HepG2 (cell line): Measurements from ENCODE around the gene KCTD13. TPM values are rescaled to one million over a fixed set of nuclear protein-coding genes. Genes with fewer than 3 reads are reported as not detected.

Source experiments
- ARID4A ChIP-seq: sonication (generic); formaldehyde crosslinking; IDR thresholded peaks from 2 replicates; pipeline ENCODE4 v1.5.0; 2020; ENCODE audit warnings: mild to moderate bottlenecking, missing genetic modification reagents, borderline replicate concordance
- ARNTL ChIP-seq: sonication (generic); formaldehyde crosslinking; IDR thresholded peaks from 2 replicates; pipeline ENCODE4 v1.4.0; 2020; ENCODE audit warnings: mild to moderate bottlenecking, missing genetic modification reagents
- ATF7-NPFF ChIP-seq: sonication (generic); formaldehyde crosslinking; IDR thresholded peaks from 2 replicates; pipeline ENCODE4 v1.8.1; 2023; ENCODE audit warnings: mild to moderate bottlenecking, low read depth, missing genetic modification reagents, moderate library complexity
- BATF2 ChIP-seq: sonication (generic); formaldehyde crosslinking; IDR thresholded peaks from 2 replicates; pipeline ENCODE4 v1.8.0; 2022; ENCODE audit warnings: mild to moderate bottlenecking, missing genetic modification reagents, moderate library complexity
- CEBPG ChIP-seq: IDR thresholded peaks from 2 replicates; pipeline ENCODE4 v1.6.1; 2016
- ISL2 ChIP-seq: sonication (generic); formaldehyde crosslinking; IDR thresholded peaks from 2 replicates; pipeline ENCODE4 v1.5.0; 2020; ENCODE audit warnings: missing genetic modification reagents
- KDM3A ChIP-seq: IDR thresholded peaks from 2 replicates; pipeline ENCODE4 v1.6.1; 2018; ENCODE audit warnings: low read depth, missing compliant biosample characterization
- MXD1 ChIP-seq: sonication (generic); formaldehyde crosslinking; IDR thresholded peaks from 2 replicates; pipeline ENCODE4 v1.4.0; 2020; ENCODE audit warnings: mild to moderate bottlenecking, missing genetic modification reagents
- PITX1 ChIP-seq: sonication (generic); formaldehyde crosslinking; IDR thresholded peaks from 2 replicates; pipeline ENCODE4 v1.5.1; 2020; ENCODE audit warnings: mild to moderate bottlenecking, missing genetic modification reagents
- SNAPC2 ChIP-seq: sonication (generic); formaldehyde crosslinking; IDR thresholded peaks from 2 replicates; pipeline ENCODE4 v1.8.1; 2022; ENCODE audit warnings: mild to moderate bottlenecking, missing genetic modification reagents
- TAF15 ChIP-seq: fragments of 200-400 bp; formaldehyde crosslinking; IDR thresholded peaks from one replicate; pipeline ENCODE4 v1.6.1; 2018; ENCODE audit warnings: mild to moderate bottlenecking, low read depth, low read length; ENCODE audit not compliant: poor library complexity, severe bottlenecking
- YY1 ChIP-seq: IDR thresholded peaks from 2 replicates; pipeline ENCODE4 v1.6.1; 2011; ENCODE audit warnings: low read length, low read depth, moderate library complexity, mild to moderate bottlenecking; ENCODE audit not compliant: insufficient read depth, insufficient replicate concordance
- ZBTB38 ChIP-seq: sonication (generic); formaldehyde crosslinking; IDR thresholded peaks from 2 replicates; pipeline ENCODE4 v1.5.1; 2020; ENCODE audit warnings: mild to moderate bottlenecking, missing genetic modification reagents
- ZNF343 ChIP-seq: sonication (generic); formaldehyde crosslinking; IDR thresholded peaks from 2 replicates; pipeline ENCODE4 v1.4.0; 2020; ENCODE audit warnings: mild to moderate bottlenecking, missing genetic modification reagents
- ZNF761 ChIP-seq: sonication (generic); formaldehyde crosslinking; conservative IDR thresholded peaks from 2 replicates; pipeline ENCODE4 v1.4.0; 2020; ENCODE audit warnings: mild to moderate bottlenecking, missing genetic modification reagents
- polyA plus RNA-seq, 8 experiments: library from polyadenylated mRNA; depleted of rRNA in 3 of 8; stranded (reverse) in 7 of 8; unstranded in 1 of 8; fragments of >200 nt; fragmentation: Illumina TruSeq in 4 of 8; extraction: Trizol in 4 of 8; gene quantifications; 2 replicates each; pipeline versions ENCODE4 v1.2.1 to v1.2.3, GENCODE V29; 2011 to 2016; ENCODE audit warnings: low read depth in 4 of 8, missing spikeins in 1 of 8, mixed read lengths in 1 of 8; ENCODE audit not compliant: insufficient read depth in 1 of 8
- total RNA-seq, 5 experiments: library from RNA; depleted of rRNA; stranded (reverse); fragments of >200 nt; fragmentation: Illumina TruSeq; extraction: Trizol; gene quantifications; 2 replicates each; pipeline ENCODE4 v1.2.3, GENCODE V29; 2016; ENCODE audit warnings: low read depth in 1 of 5
- TF ChIP-seq, protein P1 (sequence below): sonication (generic); formaldehyde crosslinking; conservative IDR thresholded peaks from 2 replicates; pipeline ENCODE4 v1.4.0; 2020; ENCODE audit warnings: mild to moderate bottlenecking, missing genetic modification reagents, moderate library complexity
- TF ChIP-seq, protein P2 (sequence below): sonication (generic); formaldehyde crosslinking; conservative IDR thresholded peaks from 2 replicates; pipeline ENCODE4 v1.8.1; 2023; ENCODE audit warnings: missing genetic modification reagents
- TF ChIP-seq, protein P3 (sequence below): IDR thresholded peaks from 2 replicates; pipeline ENCODE4 v1.6.1; 2016

Gene KCTD13
- total and polyA plus RNA-seq, 2 of the 13 experiments (the other 11 are each of a cell fraction or from before 2014, with no cell fraction given), result 6.3 to 14.7 TPM

- TF ChIP-seq, protein P1, sequence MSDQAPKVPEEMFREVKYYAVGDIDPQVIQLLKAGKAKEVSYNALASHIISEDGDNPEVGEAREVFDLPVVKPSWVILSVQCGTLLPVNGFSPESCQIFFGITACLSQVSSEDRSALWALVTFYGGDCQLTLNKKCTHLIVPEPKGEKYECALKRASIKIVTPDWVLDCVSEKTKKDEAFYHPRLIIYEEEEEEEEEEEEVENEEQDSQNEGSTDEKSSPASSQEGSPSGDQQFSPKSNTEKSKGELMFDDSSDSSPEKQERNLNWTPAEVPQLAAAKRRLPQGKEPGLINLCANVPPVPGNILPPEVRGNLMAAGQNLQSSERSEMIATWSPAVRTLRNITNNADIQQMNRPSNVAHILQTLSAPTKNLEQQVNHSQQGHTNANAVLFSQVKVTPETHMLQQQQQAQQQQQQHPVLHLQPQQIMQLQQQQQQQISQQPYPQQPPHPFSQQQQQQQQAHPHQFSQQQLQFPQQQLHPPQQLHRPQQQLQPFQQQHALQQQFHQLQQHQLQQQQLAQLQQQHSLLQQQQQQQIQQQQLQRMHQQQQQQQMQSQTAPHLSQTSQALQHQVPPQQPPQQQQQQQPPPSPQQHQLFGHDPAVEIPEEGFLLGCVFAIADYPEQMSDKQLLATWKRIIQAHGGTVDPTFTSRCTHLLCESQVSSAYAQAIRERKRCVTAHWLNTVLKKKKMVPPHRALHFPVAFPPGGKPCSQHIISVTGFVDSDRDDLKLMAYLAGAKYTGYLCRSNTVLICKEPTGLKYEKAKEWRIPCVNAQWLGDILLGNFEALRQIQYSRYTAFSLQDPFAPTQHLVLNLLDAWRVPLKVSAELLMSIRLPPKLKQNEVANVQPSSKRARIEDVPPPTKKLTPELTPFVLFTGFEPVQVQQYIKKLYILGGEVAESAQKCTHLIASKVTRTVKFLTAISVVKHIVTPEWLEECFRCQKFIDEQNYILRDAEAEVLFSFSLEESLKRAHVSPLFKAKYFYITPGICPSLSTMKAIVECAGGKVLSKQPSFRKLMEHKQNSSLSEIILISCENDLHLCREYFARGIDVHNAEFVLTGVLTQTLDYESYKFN, result 0 out of 2 replicates have a peak, but pooled peaks have one; percentile 4
- no peak for TF ChIP-seq ATF7-NPFF (CRISPR knock-in tag)
- no peak for TF ChIP-seq SNAPC2 (CRISPR knock-in tag)
- TF ChIP-seq, protein P2, sequence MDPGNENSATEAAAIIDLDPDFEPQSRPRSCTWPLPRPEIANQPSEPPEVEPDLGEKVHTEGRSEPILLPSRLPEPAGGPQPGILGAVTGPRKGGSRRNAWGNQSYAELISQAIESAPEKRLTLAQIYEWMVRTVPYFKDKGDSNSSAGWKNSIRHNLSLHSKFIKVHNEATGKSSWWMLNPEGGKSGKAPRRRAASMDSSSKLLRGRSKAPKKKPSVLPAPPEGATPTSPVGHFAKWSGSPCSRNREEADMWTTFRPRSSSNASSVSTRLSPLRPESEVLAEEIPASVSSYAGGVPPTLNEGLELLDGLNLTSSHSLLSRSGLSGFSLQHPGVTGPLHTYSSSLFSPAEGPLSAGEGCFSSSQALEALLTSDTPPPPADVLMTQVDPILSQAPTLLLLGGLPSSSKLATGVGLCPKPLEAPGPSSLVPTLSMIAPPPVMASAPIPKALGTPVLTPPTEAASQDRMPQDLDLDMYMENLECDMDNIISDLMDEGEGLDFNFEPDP (CRISPR knock-in tag), result no peak
- TF ChIP-seq ZBTB38 (CRISPR knock-in tag), result peak; percentile 48; the same call in 1 of the 2 replicates
- TF ChIP-seq CEBPG, result no peak
- TF ChIP-seq PITX1 (CRISPR knock-in tag), result no peak
- no peak for TF ChIP-seq ZNF761 (CRISPR knock-in tag)
- TF ChIP-seq BATF2 (CRISPR knock-in tag), result no peak
- TF ChIP-seq ARID4A (CRISPR knock-in tag), result no peak
- TF ChIP-seq ZNF343 (CRISPR knock-in tag), result no peak
- TF ChIP-seq, protein P3, sequence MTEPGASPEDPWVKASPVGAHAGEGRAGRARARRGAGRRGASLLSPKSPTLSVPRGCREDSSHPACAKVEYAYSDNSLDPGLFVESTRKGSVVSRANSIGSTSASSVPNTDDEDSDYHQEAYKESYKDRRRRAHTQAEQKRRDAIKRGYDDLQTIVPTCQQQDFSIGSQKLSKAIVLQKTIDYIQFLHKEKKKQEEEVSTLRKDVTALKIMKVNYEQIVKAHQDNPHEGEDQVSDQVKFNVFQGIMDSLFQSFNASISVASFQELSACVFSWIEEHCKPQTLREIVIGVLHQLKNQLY (CRISPR knock-in tag), result no peak
- TF ChIP-seq ARNTL (CRISPR knock-in tag), result 0 out of 2 replicates have a peak, but pooled peaks have one; percentile 31
- no peak for TF ChIP-seq ISL2 (CRISPR knock-in tag)
- TF ChIP-seq MXD1 (CRISPR knock-in tag), result no peak
- no peak for TF ChIP-seq YY1
- TF ChIP-seq TAF15, result no peak
- no peak for TF ChIP-seq KDM3A
Observed at GRCh38 chr16:29963021-29963743, 37.2 kb upstream of the KCTD13 start (continued).
